Right kidney (tissue), 1 donor: ENCODE results near the gene RNF180.
"Not testable (repeated sequence)": the region's sequence is repeated elsewhere in the genome, so short reads cannot be mapped to it uniquely, and the experiment has no call there.

Experiments
- DNase-seq: peaks from one replicate; pipeline ENCODE4 v3.0.0-alpha.2; 2016

The RNF180 gene

GRCh38 chr5:64176301-64176700 lies 10.7 kb downstream of the RNF180 start:
- DNase-seq, result no peak

GRCh38 chr5:64180661-64181343 lies 15.2 kb downstream of the RNF180 start:
- DNase-seq, result no peak

GRCh38 chr5:64181440-64181839 lies 15.8 kb downstream of the RNF180 start:
- no peak for DNase-seq

- no peak for DNase-seq
These were observed 18.3 kb downstream of the RNF180 start for GRCh38 chr5:64183956-64184355.

GRCh38 chr5:64184832-64185231 lies 19.2 kb downstream of the RNF180 start:
- DNase-seq, result no peak

GRCh38 chr5:64188776-64189175 lies 23.1 kb downstream of the RNF180 start:
- DNase-seq, result no peak

- DNase-seq, result no peak
These were observed 25.1 kb downstream of the RNF180 start for GRCh38 chr5:64190562-64191306.

- no peak for DNase-seq
These were observed 30.3 kb downstream of the RNF180 start for GRCh38 chr5:64195981-64196380.

- no peak for DNase-seq
These were observed 33.8 kb downstream of the RNF180 start for GRCh38 chr5:64199425-64199824.

GRCh38 chr5:64201996-64202395 lies 36.4 kb downstream of the RNF180 start:
- DNase-seq, result no peak

- DNase-seq, result no peak
These were observed 41.0 kb downstream of the RNF180 start for GRCh38 chr5:64206653-64207052.

GRCh38 chr5:64207978-64208377 lies 42.3 kb downstream of the RNF180 start:
- DNase-seq, result no peak

- DNase-seq, result no peak
These were observed 43.7 kb downstream of the RNF180 start for GRCh38 chr5:64209353-64209752.

- no peak for DNase-seq
These were observed 45.2 kb downstream of the RNF180 start for GRCh38 chr5:64210866-64211265.

GRCh38 chr5:64213011-64213410 lies 47.4 kb downstream of the RNF180 start:
- no peak for DNase-seq

- DNase-seq, result no peak
These were observed 47.9 kb downstream of the RNF180 start for GRCh38 chr5:64213531-64213930.

- no peak for DNase-seq
These were observed 48.5 kb downstream of the RNF180 start for GRCh38 chr5:64214132-64214531.

GRCh38 chr5:64221911-64222310 lies 56.3 kb downstream of the RNF180 start:
- no peak for DNase-seq

- not testable (repeated sequence) for DNase-seq
These were observed 59.8 kb downstream of the RNF180 start for GRCh38 chr5:64225286-64225981.

GRCh38 chr5:64227131-64227537 lies 61.5 kb downstream of the RNF180 start:
- not testable (repeated sequence) for DNase-seq

GRCh38 chr5:64229163-64229774 lies 63.6 kb downstream of the RNF180 start:
- peak; percentile 17 for DNase-seq

GRCh38 chr5:64260756-64261155 lies 95.1 kb downstream of the RNF180 start:
- no peak for DNase-seq

GRCh38 chr5:64269164-64269563 lies 103.5 kb downstream of the RNF180 start:
- no peak for DNase-seq
